NB4 (cell line): ENCODE data around the gene MFF.
"Not testable (repeated sequence)": the region's sequence is repeated elsewhere in the genome, so short reads cannot be mapped to it uniquely, and the experiment has no call there.

Experiments used
- DNase-seq: peaks from one replicate; pipeline ENCODE4 v3.0.0; 2010; ENCODE audit warnings: low read depth
- H3K4me3 ChIP-seq: one replicate; pipeline ENCODE4 v1.5.1; 2011; ENCODE audit warnings: mild to moderate bottlenecking, low read depth, low read length, moderate library complexity
- MYC ChIP-seq: IDR thresholded peaks from 2 replicates; pipeline ENCODE4 v1.6.1; 2011; ENCODE audit warnings: low read depth, low read length
- POLR2A ChIP-seq: IDR thresholded peaks from 2 replicates; pipeline ENCODE4 v1.6.1; 2011; ENCODE audit warnings: mild to moderate bottlenecking; ENCODE audit not compliant: insufficient read length; ENCODE audit errors: extremely low read depth
- TF ChIP-seq, protein P1 (sequence below): IDR thresholded peaks from one replicate; pipeline ENCODE4 v1.5.1; 2012; ENCODE audit warnings: low read depth, low read length
- TF ChIP-seq, protein P2 (sequence below): IDR thresholded peaks from 2 replicates; pipeline ENCODE4 v1.6.1; 2011; ENCODE audit warnings: low read depth, low read length

MFF gene

DNA sequence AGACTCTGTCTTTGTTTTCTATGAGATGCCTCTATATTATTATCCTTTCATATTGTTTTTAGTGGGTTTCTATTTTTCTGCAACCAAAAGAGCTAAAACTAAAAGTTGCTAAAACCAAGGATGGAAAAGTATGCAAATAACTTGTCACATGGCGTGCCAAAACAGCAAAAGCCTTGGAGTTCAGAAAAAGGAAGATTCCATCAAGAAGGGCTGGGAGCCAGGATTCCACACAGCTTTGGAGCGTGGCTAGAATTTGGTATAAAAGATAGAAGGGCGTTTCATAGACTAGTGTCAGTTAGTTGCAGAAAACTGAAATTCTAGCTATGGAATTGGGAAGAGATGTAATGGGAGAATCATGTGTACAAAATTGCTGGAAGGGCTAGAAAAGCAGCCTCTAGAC, 58.6 kb downstream of the MFF start:
- TF ChIP-seq POLR2A (no peak), MYC (no peak)
- TF ChIP-seq, protein P1, sequence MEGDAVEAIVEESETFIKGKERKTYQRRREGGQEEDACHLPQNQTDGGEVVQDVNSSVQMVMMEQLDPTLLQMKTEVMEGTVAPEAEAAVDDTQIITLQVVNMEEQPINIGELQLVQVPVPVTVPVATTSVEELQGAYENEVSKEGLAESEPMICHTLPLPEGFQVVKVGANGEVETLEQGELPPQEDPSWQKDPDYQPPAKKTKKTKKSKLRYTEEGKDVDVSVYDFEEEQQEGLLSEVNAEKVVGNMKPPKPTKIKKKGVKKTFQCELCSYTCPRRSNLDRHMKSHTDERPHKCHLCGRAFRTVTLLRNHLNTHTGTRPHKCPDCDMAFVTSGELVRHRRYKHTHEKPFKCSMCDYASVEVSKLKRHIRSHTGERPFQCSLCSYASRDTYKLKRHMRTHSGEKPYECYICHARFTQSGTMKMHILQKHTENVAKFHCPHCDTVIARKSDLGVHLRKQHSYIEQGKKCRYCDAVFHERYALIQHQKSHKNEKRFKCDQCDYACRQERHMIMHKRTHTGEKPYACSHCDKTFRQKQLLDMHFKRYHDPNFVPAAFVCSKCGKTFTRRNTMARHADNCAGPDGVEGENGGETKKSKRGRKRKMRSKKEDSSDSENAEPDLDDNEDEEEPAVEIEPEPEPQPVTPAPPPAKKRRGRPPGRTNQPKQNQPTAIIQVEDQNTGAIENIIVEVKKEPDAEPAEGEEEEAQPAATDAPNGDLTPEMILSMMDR: no peak
- TF ChIP-seq, protein P2, sequence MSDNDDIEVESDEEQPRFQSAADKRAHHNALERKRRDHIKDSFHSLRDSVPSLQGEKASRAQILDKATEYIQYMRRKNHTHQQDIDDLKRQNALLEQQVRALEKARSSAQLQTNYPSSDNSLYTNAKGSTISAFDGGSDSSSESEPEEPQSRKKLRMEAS: no peak
- DNase-seq: no peak
- H3K4me3 ChIP-seq: no peak overlapping the region

DNA sequence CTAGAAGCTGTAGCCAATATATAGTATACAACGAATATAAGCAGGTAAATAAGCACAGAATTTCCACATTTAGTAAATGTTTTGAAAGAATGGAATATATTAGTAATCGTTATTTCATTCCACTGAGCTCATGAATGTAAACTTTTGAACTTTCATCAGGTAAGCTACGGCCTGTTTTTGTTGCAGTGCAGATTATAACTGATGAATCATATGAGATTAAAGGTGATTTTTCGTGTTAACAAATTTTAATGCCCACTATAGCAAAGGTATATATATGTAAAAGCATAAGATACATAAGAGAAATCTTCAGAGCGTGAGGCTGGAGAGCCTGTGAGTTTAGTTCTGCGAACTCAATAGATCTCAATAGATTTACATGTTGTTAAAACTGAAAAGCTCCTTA, 61.6 kb downstream of the MFF start:
- TF ChIP-seq MYC (no peak), POLR2A (no peak)
- TF ChIP-seq, protein P2: no peak
- TF ChIP-seq, protein P1: no peak
- no peak for DNase-seq
- no peak overlapping the region for H3K4me3 ChIP-seq

DNA sequence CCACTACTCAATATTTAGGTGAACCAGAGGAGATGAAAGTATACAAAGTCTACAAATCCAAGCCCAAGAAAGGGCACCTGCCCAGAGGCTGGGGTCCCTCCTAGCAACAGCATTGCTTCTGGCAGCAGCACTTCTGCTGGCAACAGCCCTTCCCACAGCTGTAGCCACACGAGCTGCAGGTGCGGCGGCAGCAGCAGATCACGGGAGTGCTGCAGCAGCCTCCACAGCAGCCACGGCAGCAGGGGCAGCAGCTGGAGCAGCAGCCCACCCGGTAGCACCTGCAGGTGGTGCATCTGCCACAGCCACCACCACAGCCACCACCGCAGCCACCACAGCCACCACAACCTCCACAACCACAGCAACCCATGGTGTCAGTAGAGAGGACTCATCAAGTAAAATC, 62.5 kb downstream of the MFF start, which contains the start of gene SCYGR1:
TSS of gene SCYGR1 (minus strand) at position 367 of the 400 bp plus-strand sequence. CDS start at position 367, 0 bp downstream.
- DNase-seq, H3K4me3 ChIP-seq: not testable (repeated sequence)

DNA sequence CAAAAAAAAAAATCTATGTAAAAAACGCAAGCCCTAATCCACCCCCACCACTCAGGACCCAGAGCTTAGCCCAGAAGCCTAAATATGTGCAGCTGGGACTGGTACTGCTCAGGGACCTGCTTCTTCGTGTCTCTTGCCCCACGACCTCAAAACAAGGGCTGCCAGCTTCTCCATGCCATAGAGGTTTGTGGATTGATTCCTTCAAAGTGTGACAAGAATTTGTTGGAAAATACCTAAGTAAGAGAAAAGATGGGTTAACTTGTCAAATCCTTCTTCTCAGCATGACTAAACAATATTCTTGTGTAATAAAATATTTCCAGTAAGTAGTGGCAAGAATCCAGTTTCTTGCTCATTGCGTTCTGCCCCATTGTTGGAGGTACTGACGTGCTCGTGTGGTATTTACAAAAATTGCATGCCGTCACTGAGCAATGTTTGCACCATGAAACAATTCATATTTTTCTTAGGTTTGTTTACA, 63.5 kb downstream of the MFF start:
- no peak for DNase-seq

DNA sequence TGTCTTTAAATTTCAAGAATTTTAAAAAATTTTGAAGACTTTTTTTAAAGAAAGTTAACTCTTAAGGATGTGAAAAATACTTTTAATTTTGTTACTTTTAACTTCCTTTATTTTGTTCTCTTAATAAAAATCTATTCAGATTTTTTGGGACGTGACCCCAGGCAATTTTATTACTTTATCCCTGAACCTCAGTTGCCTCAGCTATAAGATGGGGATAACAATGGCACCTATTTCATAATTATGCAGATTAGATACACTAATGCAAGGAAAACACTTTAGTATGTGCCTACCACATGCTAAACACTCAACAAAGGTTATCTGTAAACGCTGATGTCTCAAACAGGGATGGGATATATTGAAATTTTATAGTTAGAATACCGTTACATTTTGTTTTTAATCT, 64.2 kb downstream of the MFF start:
- TF ChIP-seq, protein P1: no peak
- no peak for TF ChIP-seq MYC
- TF ChIP-seq, protein P2: no peak
- TF ChIP-seq POLR2A: no peak
- H3K4me3 ChIP-seq: no peak overlapping the region
- no peak for DNase-seq

More for the DNA sequence above, 63.5 kb downstream of the MFF start:
- TF ChIP-seq, protein P1: no peak
- TF ChIP-seq, protein P2: no peak
- TF ChIP-seq MYC (no peak), POLR2A (no peak)
- no peak overlapping the region for H3K4me3 ChIP-seq

DNA sequence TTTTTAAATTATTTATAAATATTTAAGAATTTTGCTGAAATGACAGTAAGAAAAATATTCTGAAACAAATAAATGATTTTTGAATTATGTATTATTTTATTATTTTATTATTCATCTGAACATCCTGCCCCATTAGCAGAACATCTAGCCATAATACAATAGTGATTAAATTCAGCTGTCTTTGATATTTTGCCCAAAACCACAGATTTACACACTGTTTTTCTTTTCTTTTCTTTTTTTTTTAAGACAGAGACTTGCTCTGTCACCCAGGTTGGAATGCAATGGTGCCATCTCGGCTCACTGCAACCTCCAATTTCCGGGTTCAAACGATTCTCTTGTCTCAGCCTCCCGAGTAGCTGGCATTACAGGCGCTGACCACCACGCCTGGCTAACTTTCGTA, 64.6 kb downstream of the MFF start:
- H3K4me3 ChIP-seq: no peak overlapping the region
- TF ChIP-seq, protein P2: no peak
- TF ChIP-seq MYC: no peak
- TF ChIP-seq, protein P1: no peak
- no peak for TF ChIP-seq POLR2A
- DNase-seq: no peak
